ENCODE data around the gene CDCA7L.
"Not testable (repeated sequence)": the region's sequence is repeated elsewhere in the genome, so short reads cannot be mapped to it uniquely, and the experiment has no call there.

CDCA7L gene

GRCh38 chr7:21898265-21898930 lies 47.3 kb downstream of the CDCA7L start:
- Histone ChIP-seq H3K27ac (ENCODE audit: low read length) (no peak overlapping the region), H3K4me3 (ENCODE audit: low read length) (no peak overlapping the region), H3K9me3 (ENCODE audit: insufficient read depth, low read depth, low read length) (no peaks in the 10 kb centered on the region), H3K9ac (ENCODE audit: low read depth, low read length) (no peak overlapping the region), H3K4me1 (ENCODE audit: insufficient read depth, low read length) (no peaks in the 10 kb centered on the region), H3K36me3 (ENCODE audit: insufficient read depth, low read depth, low read length) (peaks cover 76% of the 10 kb centered on the region), H3K27me3 (ENCODE audit: insufficient read depth, low read length) (no peaks in the 10 kb centered on the region)

GRCh38 chr7:21893401-21893800 lies 52.3 kb downstream of the CDCA7L start:
- H3K9me3 ChIP-seq (ENCODE audit: insufficient read depth, low read depth, low read length) = no peaks in the 10 kb centered on the region
- peaks cover 26% of the 10 kb centered on the region; the same call in 1 of the 2 replicates for H3K36me3 ChIP-seq (ENCODE audit: insufficient read depth, low read depth, low read length)
- H3K9ac ChIP-seq (ENCODE audit: low read depth, low read length) = no peak overlapping the region
- H3K4me1 ChIP-seq (ENCODE audit: insufficient read depth, low read length) = no peaks in the 10 kb centered on the region
- no peak overlapping the region for H3K27ac ChIP-seq (ENCODE audit: low read length)
- no peaks in the 10 kb centered on the region for H3K27me3 ChIP-seq (ENCODE audit: insufficient read depth, low read length)
- H3K4me3 ChIP-seq (ENCODE audit: low read length) = no peak overlapping the region

DNA sequence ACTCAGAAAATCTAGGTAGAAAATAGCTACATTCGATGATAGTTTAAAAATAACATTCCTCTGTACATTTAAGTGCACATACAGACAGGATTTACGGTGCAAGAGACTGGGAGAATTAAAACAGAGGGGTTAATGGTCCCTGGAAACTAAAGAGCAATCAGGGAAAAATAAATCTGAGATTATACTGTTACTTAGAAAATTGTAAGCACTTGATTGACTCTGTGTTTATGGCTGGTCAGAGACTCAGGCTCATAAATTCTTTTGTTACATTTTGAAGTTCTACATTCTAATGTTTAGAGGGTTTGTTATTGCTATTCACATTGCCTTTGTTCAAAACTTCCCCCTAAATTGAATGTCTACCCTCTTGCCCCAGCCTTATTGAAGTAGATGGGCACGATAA lies 54.4 kb downstream of the CDCA7L start:
- Histone ChIP-seq H3K27me3 (ENCODE audit: insufficient read depth, low read length) (no peaks in the 10 kb centered on the region), H3K4me1 (ENCODE audit: insufficient read depth, low read length) (peaks cover 5% of the 10 kb centered on the region; the same call in 1 of the 2 replicates), H3K27ac (ENCODE audit: low read length) (no peak overlapping the region), H3K9ac (ENCODE audit: low read depth, low read length) (no peak overlapping the region), H3K4me3 (ENCODE audit: low read length) (no peak overlapping the region), H3K36me3 (ENCODE audit: insufficient read depth, low read depth, low read length) (peaks cover 9% of the 10 kb centered on the region; the same call in 1 of the 2 replicates), H3K9me3 (ENCODE audit: insufficient read depth, low read depth, low read length) (no peaks in the 10 kb centered on the region)

GRCh38 chr7:21887779-21888178 lies 57.9 kb downstream of the CDCA7L start:
- no peaks in the 10 kb centered on the region for H3K9me3 ChIP-seq (ENCODE audit: insufficient read depth, low read depth, low read length)
- no peak overlapping the region for H3K9ac ChIP-seq (ENCODE audit: low read depth, low read length)
- H3K4me3 ChIP-seq (ENCODE audit: low read length) = no peak overlapping the region
- no peaks in the 10 kb centered on the region for H3K27me3 ChIP-seq (ENCODE audit: insufficient read depth, low read length)
- H3K27ac ChIP-seq (ENCODE audit: low read length) = no peak overlapping the region
- H3K4me1 ChIP-seq (ENCODE audit: insufficient read depth, low read length) = peaks cover 5% of the 10 kb centered on the region; the same call in 1 of the 2 replicates
- H3K36me3 ChIP-seq (ENCODE audit: insufficient read depth, low read depth, low read length) = no peaks in the 10 kb centered on the region

DNA sequence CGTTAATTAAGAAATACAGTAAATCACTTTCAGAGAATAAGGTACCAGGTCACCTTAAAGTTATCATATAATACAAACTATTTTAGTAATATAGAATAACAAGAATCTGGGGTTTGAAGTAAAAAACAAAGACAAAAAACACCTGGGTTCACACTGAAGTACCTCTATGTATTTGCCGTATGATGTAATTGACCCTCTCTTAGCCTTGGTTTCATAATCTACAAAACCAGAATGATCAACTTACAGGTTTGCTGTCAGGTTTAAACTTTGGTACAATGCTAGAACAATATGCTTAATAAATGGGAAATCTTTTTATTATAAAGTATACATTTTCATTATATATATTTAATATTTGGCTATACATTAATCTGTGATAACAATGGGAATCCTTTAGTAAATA lies 58.3 kb downstream of the CDCA7L start:
- H3K36me3 ChIP-seq (ENCODE audit: insufficient read depth, low read depth, low read length) = no peaks in the 10 kb centered on the region
- H3K9me3 ChIP-seq (ENCODE audit: insufficient read depth, low read depth, low read length) = no peaks in the 10 kb centered on the region
- H3K4me3 ChIP-seq (ENCODE audit: low read length) = no peak overlapping the region
- H3K27ac ChIP-seq (ENCODE audit: low read length) = no peak overlapping the region
- H3K27me3 ChIP-seq (ENCODE audit: insufficient read depth, low read length) = no peaks in the 10 kb centered on the region
- H3K4me1 ChIP-seq (ENCODE audit: insufficient read depth, low read length) = peaks cover 5% of the 10 kb centered on the region; the same call in 1 of the 2 replicates
- H3K9ac ChIP-seq (ENCODE audit: low read depth, low read length) = no peak overlapping the region

- Histone ChIP-seq H3K4me1 (ENCODE audit: insufficient read depth, low read length) (peaks cover 5% of the 10 kb centered on the region; the same call in 1 of the 2 replicates), H3K27ac (ENCODE audit: low read length) (no peak overlapping the region), H3K27me3 (ENCODE audit: insufficient read depth, low read length) (no peaks in the 10 kb centered on the region), H3K9ac (ENCODE audit: low read depth, low read length) (no peak overlapping the region), H3K36me3 (ENCODE audit: insufficient read depth, low read depth, low read length) (no peaks in the 10 kb centered on the region), H3K9me3 (ENCODE audit: insufficient read depth, low read depth, low read length) (no peaks in the 10 kb centered on the region), H3K4me3 (ENCODE audit: low read length) (no peak overlapping the region)
Measured at GRCh38 chr7:21886396-21886795, 59.3 kb downstream of the CDCA7L start.

DNA sequence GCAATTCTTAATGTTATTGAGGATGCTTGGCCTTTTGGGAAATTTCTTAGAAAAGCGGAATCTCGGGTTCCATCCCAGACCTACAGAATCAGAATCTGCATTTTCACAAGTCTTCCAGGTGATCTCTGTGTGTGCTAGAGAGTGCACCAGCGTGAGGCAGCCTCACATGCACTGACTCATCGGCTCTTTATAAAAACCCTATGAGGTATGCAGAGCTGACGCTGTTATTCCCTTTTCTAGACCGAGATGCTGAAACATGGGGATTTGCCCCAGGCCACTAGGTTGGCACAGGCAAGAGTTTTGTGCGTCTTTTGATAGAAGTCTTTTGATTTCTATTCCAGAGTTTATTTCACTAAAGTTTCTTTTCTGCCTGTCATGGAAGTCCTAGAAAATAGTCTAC lies 61.2 kb downstream of the CDCA7L start:
- H3K4me3 ChIP-seq (ENCODE audit: low read length) = no peak overlapping the region
- no peaks in the 10 kb centered on the region for H3K27me3 ChIP-seq (ENCODE audit: insufficient read depth, low read length)
- no peaks in the 10 kb centered on the region for H3K36me3 ChIP-seq (ENCODE audit: insufficient read depth, low read depth, low read length)
- H3K9me3 ChIP-seq (ENCODE audit: insufficient read depth, low read depth, low read length) = no peaks in the 10 kb centered on the region
- peaks cover 5% of the 10 kb centered on the region; the same call in 1 of the 2 replicates for H3K4me1 ChIP-seq (ENCODE audit: insufficient read depth, low read length)
- H3K9ac ChIP-seq (ENCODE audit: low read depth, low read length) = no peak overlapping the region
- no peak overlapping the region for H3K27ac ChIP-seq (ENCODE audit: low read length)

DNA sequence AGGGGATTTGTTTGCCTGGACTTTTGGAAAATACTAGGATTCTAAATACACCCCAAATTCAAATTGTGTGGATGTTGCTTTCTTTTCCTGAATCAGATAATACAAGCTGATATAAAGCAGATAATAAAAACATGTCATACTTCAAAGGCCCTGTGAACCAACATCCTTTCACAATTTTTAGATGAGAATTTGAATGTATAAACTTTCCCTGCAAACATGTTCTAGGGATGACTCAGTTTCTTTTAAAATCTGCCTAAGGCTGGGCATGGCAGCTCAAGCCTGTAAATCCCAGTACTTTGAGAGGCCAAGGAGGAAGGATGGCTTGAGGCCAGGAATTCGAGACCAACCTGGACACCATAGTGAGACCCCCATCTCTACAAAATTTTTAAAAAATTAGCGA lies 62.2 kb downstream of the CDCA7L start:
- not testable (repeated sequence) for H3K27me3 ChIP-seq (ENCODE audit: insufficient read depth, low read length); H3K27ac ChIP-seq (ENCODE audit: low read length); H3K4me3 ChIP-seq (ENCODE audit: low read length)

GRCh38 chr7:21883069-21883468 lies 62.6 kb downstream of the CDCA7L start:
- Histone ChIP-seq H3K4me3 (ENCODE audit: low read length) (no peak overlapping the region), H3K27me3 (ENCODE audit: insufficient read depth, low read length) (no peaks in the 10 kb centered on the region), H3K27ac (ENCODE audit: low read length) (no peak overlapping the region), H3K9ac (ENCODE audit: low read depth, low read length) (no peak overlapping the region), H3K4me1 (ENCODE audit: insufficient read depth, low read length) (peaks cover 4% of the 10 kb centered on the region; the same call in 1 of the 2 replicates), H3K9me3 (ENCODE audit: insufficient read depth, low read depth, low read length) (no peaks in the 10 kb centered on the region), H3K36me3 (ENCODE audit: insufficient read depth, low read depth, low read length) (no peaks in the 10 kb centered on the region)

More for the DNA sequence above, 62.2 kb downstream of the CDCA7L start:
- not testable (repeated sequence) for H3K4me1 ChIP-seq (ENCODE audit: insufficient read depth, low read length); H3K9ac ChIP-seq (ENCODE audit: low read depth, low read length); H3K9me3 ChIP-seq (ENCODE audit: insufficient read depth, low read depth, low read length); H3K36me3 ChIP-seq (ENCODE audit: insufficient read depth, low read depth, low read length)

- Histone ChIP-seq H3K4me1 (ENCODE audit: insufficient read depth, low read length) (peaks cover 59% of the 10 kb centered on the region), H3K9ac (ENCODE audit: low read depth, low read length) (peak overlapping the region; percentile 0; the same call in 1 of the 2 replicates), H3K4me3 (ENCODE audit: low read length) (no peak overlapping the region), H3K36me3 (ENCODE audit: insufficient read depth, low read depth, low read length) (no peaks in the 10 kb centered on the region), H3K9me3 (ENCODE audit: insufficient read depth, low read depth, low read length) (no peaks in the 10 kb centered on the region), H3K27me3 (ENCODE audit: insufficient read depth, low read length) (no peaks in the 10 kb centered on the region), H3K27ac (ENCODE audit: low read length) (no peak overlapping the region)
Measured at GRCh38 chr7:21869785-21870402, 75.8 kb downstream of the CDCA7L start.

- H3K4me3 ChIP-seq (ENCODE audit: low read length) = peak overlapping the region; percentile 3
Measured at GRCh38 chr7:21868576-21868850, 77.2 kb downstream of the CDCA7L start.

More at GRCh38 chr7:21868576-21868850, 77.2 kb downstream of the CDCA7L start:
- Histone ChIP-seq H3K27ac (ENCODE audit: low read length) (peak overlapping the region; percentile 60), H3K9ac (ENCODE audit: low read depth, low read length) (peak overlapping the region; percentile 7; the same call in 1 of the 2 replicates), H3K9me3 (ENCODE audit: insufficient read depth, low read depth, low read length) (no peaks in the 10 kb centered on the region), H3K27me3 (ENCODE audit: insufficient read depth, low read length) (no peaks in the 10 kb centered on the region), H3K36me3 (ENCODE audit: insufficient read depth, low read depth, low read length) (no peaks in the 10 kb centered on the region), H3K4me1 (ENCODE audit: insufficient read depth, low read length) (peaks cover 60% of the 10 kb centered on the region)
